NCI-H1694 (cell line): ENCODE measurements around the gene LRRC66.

Source experiments
- DNase-seq: peaks from one replicate; lab custom pipeline; 2025; lab: John Stamatoyannopoulos, UW

Gene LRRC66

GRCh38 chr4:52010986-52011385, 9.2 kb downstream of the LRRC66 start:
- DNase-seq = no peak

- no peak for DNase-seq
These were observed 13.3 kb downstream of the LRRC66 start for GRCh38 chr4:52006887-52007286.

- DNase-seq = no peak
These were observed 14.4 kb downstream of the LRRC66 start for GRCh38 chr4:52005604-52006273.

GRCh38 chr4:52004414-52004813, 15.7 kb downstream of the LRRC66 start:
- no peak for DNase-seq

- no peak for DNase-seq
These were observed 18.5 kb downstream of the LRRC66 start for GRCh38 chr4:52001616-52002015.

GRCh38 chr4:51999250-51999649, 20.9 kb downstream of the LRRC66 start:
- DNase-seq = no peak

- no peak for DNase-seq
These were observed 21.3 kb downstream of the LRRC66 start for GRCh38 chr4:51998837-51999236.

- no peak for DNase-seq
These were observed 22.5 kb downstream of the LRRC66 start for GRCh38 chr4:51997647-51998046.

GRCh38 chr4:51995647-51996220, 24.4 kb downstream of the LRRC66 start:
- no peak for DNase-seq

- no peak for DNase-seq
These were observed 54.3 kb downstream of the LRRC66 start for GRCh38 chr4:51965862-51966261.

- DNase-seq = no peak
These were observed 56.2 kb downstream of the LRRC66 start for GRCh38 chr4:51963841-51964517.

- DNase-seq = no peak
These were observed 59.7 kb downstream of the LRRC66 start for GRCh38 chr4:51960486-51960885.

- DNase-seq = no peak
These were observed 61.8 kb downstream of the LRRC66 start for GRCh38 chr4:51958199-51958968.
